IMR-90 (cell line): Measurements from ENCODE around the gene PFKFB2. TPM values are rescaled to one million over a fixed set of nuclear protein-coding genes. Genes with fewer than 3 reads are reported as not detected.

Experiments used
- ELK1 ChIP-seq: fragments of 150-350 bp; IDR thresholded peaks from 2 replicates; pipeline ENCODE4 v1.6.1; 2016; ENCODE audit warnings: low read depth, mild to moderate bottlenecking, low read length, moderate library complexity, borderline replicate concordance
- SMC3 ChIP-seq: fragments of 150-350 bp; IDR thresholded peaks from 2 replicates; pipeline ENCODE4 v1.6.1; 2016; ENCODE audit warnings: low read depth, mild to moderate bottlenecking, antibody characterized with exemption, low read length, moderate library complexity
- polyA plus RNA-seq, 3 experiments: library from polyadenylated mRNA; depleted of rRNA; stranded (reverse); fragments of >200 nt; gene quantifications; 2 replicates each; pipeline ENCODE4 v1.2.3, GENCODE V29; 2012; ENCODE audit warnings: low replicate concordance in 1 of 3
- total RNA-seq: library from RNA; depleted of rRNA; stranded (reverse); fragments of >200 nt; gene quantifications from 2 replicates; pipeline ENCODE4 v1.2.3, GENCODE V29; 2012

PFKFB2 gene
- total and polyA plus RNA-seq, 2 of the 4 experiments (the other 2 are of a cell fraction) = 0.62 to 1.3 TPM

- no peak for TF ChIP-seq ELK1
- TF ChIP-seq SMC3 = no peak
Measured at GRCh38 chr1:207073906-207074820, 21.1 kb downstream of the PFKFB2 start (continued).
